ENCODE data around the gene POLD4. TPM values are rescaled to one million over a fixed set of nuclear protein-coding genes. Genes with fewer than 3 reads are reported as not detected.

The POLD4 gene
- total RNA-seq, 2 experiments from 2014 or later, result 62.0 to 67.4 TPM

DNA sequence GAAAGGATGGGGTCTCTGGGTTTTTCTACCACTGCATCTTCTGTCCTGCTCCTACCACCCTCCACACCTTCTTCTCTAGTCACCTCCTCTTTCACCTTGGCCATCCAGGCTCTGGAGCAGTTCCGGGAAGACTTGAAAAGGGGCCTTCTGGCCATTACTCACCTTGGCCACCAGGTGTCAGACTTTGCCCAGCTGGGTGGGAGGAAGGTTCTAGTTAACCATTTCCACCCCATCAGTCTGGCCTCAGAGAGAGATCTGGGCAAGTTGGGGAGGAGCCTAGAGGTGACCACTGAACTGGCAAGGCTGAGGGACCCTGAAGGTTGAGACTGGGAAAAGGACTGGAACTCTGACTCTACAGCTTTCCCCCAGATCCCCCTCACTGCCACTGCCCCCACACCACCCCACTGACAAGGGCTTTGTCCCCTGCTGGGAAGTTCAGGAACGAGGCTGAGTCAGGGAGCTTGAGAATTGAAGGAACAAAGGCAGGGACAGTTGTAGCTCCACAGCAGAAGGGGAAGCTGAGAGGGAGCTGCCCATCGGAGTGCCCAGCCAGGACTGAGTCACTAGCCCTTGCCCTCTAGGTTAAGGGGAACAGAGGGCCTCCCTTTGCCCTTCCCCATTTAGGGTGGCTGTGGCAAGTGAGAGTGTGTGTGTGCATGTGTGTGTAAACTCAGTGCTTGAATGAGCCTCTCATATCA lies 3.7 kb upstream of the POLD4 start:
- no peaks in the 10 kb centered on the region for H3K27me3 Mint-ChIP-seq
- no peaks in the 10 kb centered on the region for H3K9me3 Mint-ChIP-seq
- CTCF ChIA-PET, result interaction anchor here (0.7 to 16.1 kb wide), 22 partner anchors 8 to 642 kb away, joined by 3 to 995 read pairs (median 4); partner anchors contain the start of genes CLCF1, GSTP1, PITPNM1 and PPP1CA
- peak overlapping the region; percentile 75 for H3K27ac Mint-ChIP-seq
- DNase-seq, result peak; percentile 80
- H3K36me3 Mint-ChIP-seq, result no peaks in the 10 kb centered on the region
- peak overlapping the region; percentile 37 for H3K4me3 Mint-ChIP-seq
- POLR2A ChIA-PET, result interaction anchor here (1.0 to 3.5 kb wide), 3 partner anchors 15 to 83 kb away, joined by 3 to 12 read pairs (median 4); no protein-coding TSS in a partner anchor
- intact Hi-C loops (cut with micrococcal nuclease), result loop anchor here (1.0 to 10.0 kb wide), 3 partner anchors 16 to 402 kb away; partner anchors contain the start of genes CLCF1 and PC
- H3K4me1 Mint-ChIP-seq (ENCODE audit: low read depth), result peaks cover 30% of the 10 kb centered on the region

- CTCF ChIA-PET, result interaction anchor here (0.6 to 16.1 kb wide), 20 partner anchors 9 to 642 kb away, joined by 3 to 995 read pairs (median 4); partner anchors contain the start of genes CDK2AP2, CLCF1, PITPNM1 and PPP1CA
- Mint-ChIP-seq H3K27ac (peak overlapping the region; percentile 75), H3K4me1 (ENCODE audit: low read depth) (peaks cover 34% of the 10 kb centered on the region), H3K4me3 (peak overlapping the region; percentile 37), H3K27me3 (no peaks in the 10 kb centered on the region), H3K9me3 (no peaks in the 10 kb centered on the region), H3K36me3 (no peaks in the 10 kb centered on the region)
- intact Hi-C loops (cut with micrococcal nuclease), result loop anchor here (2.0 to 10.0 kb wide), 2 partner anchors 16 to 402 kb away; partner anchors contain the start of genes CLCF1 and PC
- DNase-seq, result no peak
- POLR2A ChIA-PET, result interaction anchor here (1.0 to 3.5 kb wide), 3 partner anchors 14 to 83 kb away, joined by 3 to 12 read pairs (median 4); no protein-coding TSS in a partner anchor
These were observed 3.1 kb upstream of the POLD4 start for GRCh38 chr11:67356387-67356863.

GRCh38 chr11:67355794-67356386 lies 2.5 kb upstream of the POLD4 start:
- no peaks in the 10 kb centered on the region for H3K36me3 Mint-ChIP-seq
- H3K4me1 Mint-ChIP-seq (ENCODE audit: low read depth), result peaks cover 39% of the 10 kb centered on the region
- H3K27ac Mint-ChIP-seq, result peak overlapping the region; percentile 67
- ChIA-PET CTCF (interaction anchor here (0.6 to 16.1 kb wide), 13 partner anchors 10 to 643 kb away, joined by 3 to 995 read pairs (median 3); partner anchors contain the start of genes CDK2AP2, CLCF1, PPP1CA and RAD9A), POLR2A (interaction anchor here (1.2 to 3.5 kb wide), 2 partner anchors 26 to 84 kb away, joined by 4 to 12 read pairs; no protein-coding TSS in a partner anchor)
- H3K9me3 Mint-ChIP-seq, result no peaks in the 10 kb centered on the region
- intact Hi-C loops (cut with micrococcal nuclease), result loop anchor here (2.0 to 10.0 kb wide), 2 partner anchors 17 to 401 kb away; partner anchors contain the start of genes CLCF1 and PC
- no peaks in the 10 kb centered on the region for H3K27me3 Mint-ChIP-seq
- H3K4me3 Mint-ChIP-seq, result no peak overlapping the region
- no peak for DNase-seq

DNA sequence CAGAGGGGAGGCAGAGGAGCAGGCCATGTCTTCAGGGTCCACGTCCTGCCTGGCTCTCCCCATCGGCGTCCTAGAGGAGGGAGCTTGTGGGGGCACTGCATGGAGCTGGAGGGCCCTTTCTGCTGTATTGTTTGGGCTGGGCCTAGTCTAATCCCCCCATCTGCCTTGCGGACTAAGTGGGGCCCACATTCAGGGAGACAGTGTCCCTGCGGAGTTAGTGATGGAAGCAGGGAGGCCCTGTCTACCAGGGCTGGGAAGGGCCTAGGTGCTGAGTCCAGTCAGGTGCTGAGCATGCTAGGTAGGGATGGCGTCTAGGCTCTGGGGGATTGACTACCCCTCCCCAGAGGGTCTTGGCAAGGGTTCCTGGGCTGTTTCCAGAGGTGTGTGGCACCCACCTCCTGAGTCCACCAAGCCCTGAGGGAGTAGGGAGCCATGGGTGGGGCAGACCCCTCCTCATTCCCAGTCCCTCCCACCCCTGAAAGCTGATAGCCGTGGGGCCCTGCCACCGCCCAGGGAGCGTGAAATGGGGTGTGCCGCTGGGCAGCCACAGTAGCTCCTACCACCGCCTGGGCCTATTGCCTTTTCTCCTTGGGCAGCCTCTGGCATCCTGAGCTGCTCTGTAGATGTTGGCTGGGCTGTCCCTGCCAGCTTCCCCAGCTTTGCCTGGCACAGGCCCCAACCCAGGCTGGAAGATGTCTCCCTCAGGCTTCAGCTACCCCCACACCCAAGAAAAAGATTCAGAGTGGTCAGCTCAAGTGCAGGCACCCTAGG lies 1.9 kb upstream of the POLD4 start:
- H3K4me3 Mint-ChIP-seq, result no peak overlapping the region
- H3K9me3 Mint-ChIP-seq, result no peaks in the 10 kb centered on the region
- H3K36me3 Mint-ChIP-seq, result no peaks in the 10 kb centered on the region
- H3K27me3 Mint-ChIP-seq, result no peaks in the 10 kb centered on the region
- H3K4me1 Mint-ChIP-seq (ENCODE audit: low read depth), result peaks cover 40% of the 10 kb centered on the region
- H3K27ac Mint-ChIP-seq, result peak overlapping the region; percentile 96
- no peak for DNase-seq
- ChIA-PET POLR2A (interaction anchor here (3.5 kb wide), 1 partner anchor 27 kb away, joined by 12 read pairs; no protein-coding TSS in a partner anchor), CTCF (interaction anchor here (1.2 to 16.1 kb wide), 5 partner anchors 10 to 152 kb away, joined by 3 to 995 read pairs (median 11); partner anchors contain the start of genes CDK2AP2 and CLCF1)
- intact Hi-C loops (cut with micrococcal nuclease), result loop anchor here (10.0 kb wide), 1 partner anchor 400 kb away; the partner anchor contains the start of gene PC

DNA sequence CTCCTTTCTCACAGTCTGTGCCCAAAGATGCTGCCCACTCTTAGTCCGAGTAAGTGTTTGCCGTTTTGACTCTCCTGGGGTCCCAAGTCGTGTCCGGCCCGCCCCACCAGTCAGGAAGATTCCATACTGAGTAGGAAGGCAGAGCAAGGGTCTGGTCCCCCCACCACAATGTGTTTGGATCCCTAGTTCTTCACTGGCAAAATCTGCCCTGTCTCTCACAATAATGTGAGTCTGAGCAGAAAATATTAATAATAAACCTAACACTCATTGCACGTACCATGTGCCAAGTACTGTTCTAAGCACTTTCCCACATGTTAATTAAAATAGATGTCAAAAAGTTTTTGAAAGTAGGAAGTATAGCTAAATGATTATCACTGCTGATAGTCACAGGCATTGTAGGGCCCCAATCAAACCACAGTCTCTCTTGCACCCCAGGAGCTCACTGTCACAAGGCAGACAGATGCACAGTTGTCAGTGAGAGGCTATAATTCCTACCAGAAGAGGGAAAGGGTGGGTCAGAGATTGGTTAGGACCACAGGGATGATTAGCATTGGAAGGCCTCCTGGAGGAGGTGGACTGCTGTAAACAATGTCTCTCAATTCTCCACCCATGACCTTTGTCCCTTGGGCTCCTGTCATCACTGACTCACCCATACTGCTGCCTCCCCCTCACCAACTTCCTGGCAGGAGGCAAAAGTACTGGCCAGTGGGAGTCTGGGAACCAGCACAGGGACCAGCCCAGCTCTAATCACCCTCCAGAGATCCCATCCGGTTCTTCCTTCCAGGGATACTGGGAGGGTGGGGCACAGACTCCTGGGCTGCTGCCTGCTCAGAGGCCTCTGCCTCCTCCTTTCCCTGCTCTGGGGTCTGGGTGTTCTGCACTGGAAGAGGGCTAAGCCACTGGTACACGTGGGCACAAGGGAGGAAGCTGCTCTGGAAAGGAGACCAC lies 1.0 kb upstream of the POLD4 start:
- DNase-seq, result peak; percentile 61
- H3K36me3 Mint-ChIP-seq, result no peaks in the 10 kb centered on the region
- POLR2A ChIA-PET, result interaction anchor here (0.5 to 2.2 kb wide), 9 partner anchors 8 to 114 kb away, joined by 3 to 14 read pairs (median 3); no protein-coding TSS in a partner anchor

GRCh38 chr11:67352546-67353316 lies 615 bp downstream of the POLD4 start:
- peak overlapping the region; percentile 98 for H3K27ac Mint-ChIP-seq
- peak overlapping the region; percentile 93 for H3K4me3 Mint-ChIP-seq
- no peaks in the 10 kb centered on the region for H3K9me3 Mint-ChIP-seq
- no peak for DNase-seq
- POLR2A ChIA-PET, result interaction anchor here (0.7 to 2.2 kb wide), 11 partner anchors 9 to 277 kb away, joined by 3 to 14 read pairs (median 4); partner anchors contain the start of gene NUDT8
- CTCF ChIA-PET, result interaction anchor here (0.6 to 16.1 kb wide), 14 partner anchors 9 to 272 kb away, joined by 3 to 995 read pairs (median 8); partner anchors contain the start of genes AIP, CLCF1 and PPP1CA
- peaks cover 52% of the 10 kb centered on the region for H3K4me1 Mint-ChIP-seq (ENCODE audit: low read depth)
- intact Hi-C loops (cut with micrococcal nuclease), result loop anchor here (1.0 to 10.0 kb wide), 5 partner anchors 36 to 398 kb away; partner anchors contain the start of gene PC
- H3K36me3 Mint-ChIP-seq, result no peaks in the 10 kb centered on the region
- no peaks in the 10 kb centered on the region for H3K27me3 Mint-ChIP-seq

More for the DNA sequence above, 1.0 kb upstream of the POLD4 start:
- Mint-ChIP-seq H3K27ac (peak overlapping the region; percentile 96), H3K9me3 (no peaks in the 10 kb centered on the region), H3K4me3 (peak overlapping the region; percentile 93), H3K27me3 (no peaks in the 10 kb centered on the region), H3K4me1 (ENCODE audit: low read depth) (peaks cover 40% of the 10 kb centered on the region)
- intact Hi-C loops (cut with micrococcal nuclease), result loop anchor here (10.0 kb wide), 1 partner anchor 400 kb away; the partner anchor contains the start of gene PC
- CTCF ChIA-PET, result interaction anchor here (0.7 to 16.1 kb wide), 8 partner anchors 9 to 132 kb away, joined by 3 to 995 read pairs (median 18); partner anchors contain the start of genes CLCF1 and PPP1CA

DNA sequence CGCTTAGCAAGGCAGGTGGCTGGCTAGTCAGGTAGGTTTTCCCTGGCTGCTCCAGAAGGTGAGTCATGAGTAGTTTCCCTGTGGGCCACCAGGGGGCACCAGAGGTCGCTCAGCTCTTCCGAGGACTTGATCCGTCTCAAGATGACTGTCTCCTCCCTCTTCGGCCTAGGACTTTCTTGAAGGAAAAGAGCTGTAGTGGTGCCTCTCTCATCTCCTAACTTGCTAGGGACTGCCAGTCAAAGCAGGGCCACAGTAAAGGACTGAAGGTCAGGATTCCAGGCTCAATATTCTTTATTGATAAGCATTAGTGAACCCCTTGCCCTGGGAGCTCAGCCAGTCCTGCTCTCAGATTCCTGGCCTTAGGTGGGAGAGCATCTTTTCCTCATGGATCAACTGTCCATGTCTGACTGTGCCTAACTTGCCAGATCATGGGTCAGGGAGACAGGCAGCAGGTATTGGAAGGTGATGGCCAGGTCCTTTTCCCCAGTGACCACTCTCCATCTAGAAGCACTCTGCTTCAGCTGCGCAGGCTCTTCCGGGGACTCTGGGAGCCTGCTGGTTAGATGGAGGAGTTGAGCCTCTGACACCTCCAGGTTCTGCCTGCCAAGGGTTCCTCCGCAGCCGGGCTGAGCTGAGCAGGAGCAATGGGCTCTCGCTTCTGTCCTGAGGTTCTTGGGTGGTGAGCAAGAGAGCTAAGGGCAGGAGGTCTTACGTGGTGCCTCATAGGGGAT lies 1.9 kb downstream of the POLD4 start:
- Mint-ChIP-seq H3K4me3 (peak overlapping the region; percentile 55), H3K9me3 (no peaks in the 10 kb centered on the region), H3K27ac (peak overlapping the region; percentile 76), H3K27me3 (no peaks in the 10 kb centered on the region), H3K4me1 (ENCODE audit: low read depth) (peaks cover 51% of the 10 kb centered on the region), H3K36me3 (no peaks in the 10 kb centered on the region)
- intact Hi-C loops (cut with micrococcal nuclease), result loop anchor here (1.0 to 10.0 kb wide), 3 partner anchors 31 to 397 kb away; partner anchors contain the start of gene PC
- POLR2A ChIA-PET, result interaction anchor here (0.8 to 1.3 kb wide), 2 partner anchors 31 to 117 kb away, joined by 3 read pairs; no protein-coding TSS in a partner anchor
- DNase-seq, result peak; percentile 74
- CTCF ChIA-PET, result interaction anchor here (0.7 to 16.1 kb wide), 43 partner anchors 9 to 303 kb away, joined by 3 to 995 read pairs (median 5); partner anchors contain the start of genes AIP, CLCF1, PPP1CA and RAD9A

DNA sequence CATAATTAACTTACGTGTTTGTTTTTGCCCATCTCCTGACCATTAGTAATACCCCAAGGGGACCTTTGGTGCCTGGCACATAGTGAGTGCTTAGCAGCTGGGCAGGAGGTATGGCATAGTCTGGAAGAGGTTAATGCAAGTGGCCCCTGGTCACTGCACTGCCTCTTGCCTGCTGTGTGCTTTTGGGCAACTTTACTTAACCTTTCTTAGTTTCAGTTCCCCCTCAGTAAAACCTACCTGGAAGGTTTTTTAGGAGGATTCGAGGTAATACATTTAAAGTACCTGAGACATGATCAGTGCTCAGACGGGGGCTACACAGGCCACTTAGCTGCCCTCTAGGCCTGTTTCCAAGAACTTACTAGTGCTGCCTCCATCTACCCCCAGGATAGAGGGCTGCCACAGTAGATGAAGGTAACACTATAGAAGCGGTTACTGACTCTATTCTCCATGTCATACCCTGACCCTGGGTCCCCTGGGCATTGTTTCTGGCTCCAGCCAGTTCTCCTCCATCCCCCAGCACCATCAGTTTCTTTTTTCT lies 3.3 kb downstream of the POLD4 start:
- H3K9me3 Mint-ChIP-seq, result no peaks in the 10 kb centered on the region
- H3K27ac Mint-ChIP-seq, result no peak overlapping the region
- intact Hi-C loops (cut with micrococcal nuclease), result loop anchor here (10.0 kb wide), 1 partner anchor 395 kb away; the partner anchor contains the start of gene PC
- no peaks in the 10 kb centered on the region for H3K27me3 Mint-ChIP-seq
- ChIA-PET POLR2A (no interaction called here), CTCF (interaction anchor here (1.0 to 16.1 kb wide), 10 partner anchors 9 to 87 kb away, joined by 3 to 995 read pairs (median 18); partner anchors contain the start of genes CLCF1 and RAD9A)
- peaks cover 60% of the 10 kb centered on the region for H3K4me1 Mint-ChIP-seq (ENCODE audit: low read depth)
- H3K36me3 Mint-ChIP-seq, result no peaks in the 10 kb centered on the region
- no peak overlapping the region for H3K4me3 Mint-ChIP-seq
- DNase-seq, result no peak

Data from activated CD4-positive, alpha-beta memory T cell treated with anti-CD3 and anti-CD28 coated beads for 36 hours (primary cell).